Endothelial cell of umbilical vein (primary cell): ENCODE results near the gene CAPS. TPM values are rescaled to one million over a fixed set of nuclear protein-coding genes. Genes with fewer than 3 reads are reported as not detected.

Experiments used
- BruUV-seq: library from RNA; stranded (reverse); fragments of 400-500 nt; replicated peaks from 2 replicates; lab custom pipeline; 2021; lab: Mats Ljungman, UMichigan
- CTCF ChIA-PET: fragments of 300-600, 350-600 bp; sonication (Branson Sonifier 250); formaldehyde crosslinking; loops from one replicate; lab custom pipeline; 2021; ENCODE audit warnings: antibody characterized with exemption, inconsistent platforms; lab: Charles Lee
- POLR2A ChIA-PET: fragments of 300-600, 350-600 bp; sonication (Branson Sonifier 250); formaldehyde crosslinking; loops from one replicate; lab custom pipeline; 2021; ENCODE audit warnings: antibody characterized with exemption, inconsistent platforms; lab: Charles Lee
- DNase-seq: peaks from one replicate; pipeline ENCODE4 v3.0.0-alpha.2; 2011; ENCODE audit warnings: low read depth, low spot score
- FAIRE-seq: peaks from 2 replicates; lab custom pipeline; 2011; peaks lifted over from hg19 to GRCh38; lab: Jason Lieb, UNC
- H2AFZ ChIP-seq: 2 replicates; pipeline ENCODE4 v1.6.0; 2012; ENCODE audit warnings: low read depth, low read length, control low read depth, inconsistent platforms
- H3K27ac ChIP-seq: 2 replicates; pipeline ENCODE4 v1.5.1; 2011; ENCODE audit warnings: low read depth, mild to moderate bottlenecking, control low read depth, low read length, moderate library complexity; ENCODE audit not compliant: insufficient read depth
- H3K27me3 ChIP-seq, 2 experiments: 2 replicates each; pipeline versions ENCODE4 v1.6.0 to v1.6.1; 2011; ENCODE audit warnings: low read length in 2 of 2, mixed read lengths in 1 of 2; ENCODE audit not compliant: control insufficient read depth in 2 of 2, insufficient read depth in 2 of 2
- H3K36me3 ChIP-seq, 2 experiments: 2 replicates in 1 of 2; 3 replicates in 1 of 2; pipeline ENCODE4 v1.5.1; 2011; ENCODE audit warnings: low read length in 2 of 2, mild to moderate bottlenecking in 1 of 2, moderate library complexity in 1 of 2; ENCODE audit not compliant: control insufficient read depth in 2 of 2, insufficient read depth in 2 of 2; ENCODE audit errors: extremely low read depth in 1 of 2
- H3K4me1 ChIP-seq: 3 replicates; pipeline ENCODE4 v1.5.1; 2011; ENCODE audit warnings: mild to moderate bottlenecking, low read length; ENCODE audit not compliant: control insufficient read depth, insufficient read depth; ENCODE audit errors: extremely low read depth
- H3K4me2 ChIP-seq: 2 replicates; pipeline ENCODE4 v1.6.1; 2011; ENCODE audit warnings: low read length, control low read depth, mixed read lengths; ENCODE audit not compliant: insufficient read depth
- H3K4me3 ChIP-seq, 3 experiments: fragments of 200-600 bp in 1 of 3; sonication (generic), shearing (Covaris generic) in 1 of 3; replicated peaks in 1 of 3; 2 replicates each; pipeline ENCODE4 v1.5.1; 2011 to 2016; ENCODE audit warnings: control low read depth in 3 of 3, low read length in 3 of 3, mild to moderate bottlenecking in 2 of 3, inconsistent platforms in 1 of 3, low read depth in 1 of 3, moderate library complexity in 1 of 3; ENCODE audit not compliant: insufficient read depth in 1 of 3
- H3K79me2 ChIP-seq: 2 replicates; pipeline ENCODE4 v1.6.0; 2012; ENCODE audit warnings: low read length, inconsistent platforms; ENCODE audit not compliant: control insufficient read depth, insufficient read depth
- H3K9ac ChIP-seq: replicated peaks from 2 replicates; pipeline ENCODE3; 2011; ENCODE audit warnings: low read length, control low read depth; ENCODE audit not compliant: insufficient read depth; ENCODE audit errors: extremely low read depth
- H3K9me1 ChIP-seq: replicated peaks from 3 replicates; pipeline ENCODE4 v1.6.0; 2011; ENCODE audit warnings: mild to moderate bottlenecking, low read length; ENCODE audit not compliant: control insufficient read depth, insufficient read depth; ENCODE audit errors: extremely low read depth
- H3K9me3 ChIP-seq: replicated peaks from 2 replicates; pipeline ENCODE4 v1.5.1; 2012; ENCODE audit warnings: low read length, inconsistent platforms; ENCODE audit not compliant: control insufficient read depth, insufficient read depth
- H4K20me1 ChIP-seq: replicated peaks from 2 replicates; pipeline ENCODE3; 2011; ENCODE audit warnings: mild to moderate bottlenecking, low read length; ENCODE audit not compliant: control insufficient read depth, insufficient read depth; ENCODE audit errors: extremely low read depth
- EZH2 ChIP-seq: IDR thresholded peaks from 2 replicates; pipeline ENCODE4 v1.6.1; 2012; ENCODE audit warnings: borderline replicate concordance, low read depth, mild to moderate bottlenecking, moderate library complexity, low read length, inconsistent platforms; ENCODE audit not compliant: severe bottlenecking
- FOS ChIP-seq: IDR thresholded peaks from 2 replicates; pipeline ENCODE4 v1.6.1; 2011; ENCODE audit warnings: mild to moderate bottlenecking, low read length, moderate library complexity, borderline replicate concordance; ENCODE audit not compliant: insufficient read depth
- GATA2 ChIP-seq: IDR thresholded peaks from 2 replicates; pipeline ENCODE4 v1.7.0; 2011; ENCODE audit warnings: low read depth, mild to moderate bottlenecking, moderate library complexity, mixed read lengths, low read length; ENCODE audit not compliant: insufficient read length, insufficient read depth
- JUN ChIP-seq: IDR thresholded peaks from 2 replicates; pipeline ENCODE4 v1.6.1; 2011; ENCODE audit warnings: borderline replicate concordance, low read depth; ENCODE audit not compliant: insufficient read length, insufficient read depth
- MAX ChIP-seq: IDR thresholded peaks from 2 replicates; pipeline ENCODE4 v1.6.1; 2011; ENCODE audit not compliant: insufficient read depth, insufficient read length
- MYC ChIP-seq: IDR thresholded peaks from one replicate; pipeline ENCODE4 v1.6.1; 2011; ENCODE audit warnings: mild to moderate bottlenecking, low read depth, low read length
- POLR2A ChIP-seq: IDR thresholded peaks from 2 replicates; pipeline ENCODE4 v1.6.1; 2012; ENCODE audit warnings: low read depth, mild to moderate bottlenecking, control low read depth, low read length
- POLR2AphosphoS5 ChIP-seq: IDR thresholded peaks from 2 replicates; pipeline ENCODE4 v1.6.1; 2012; ENCODE audit warnings: low read depth, mild to moderate bottlenecking, control low read depth, low read length, moderate library complexity; ENCODE audit not compliant: insufficient read depth
- dilution Hi-C: fragments of 300-500 bp; cut with MboI; formaldehyde crosslinking; loops from one replicate; pipeline ENCODE4 v1.15.0; 2019; ENCODE audit warnings: low sequenced_read_pairs; ENCODE audit not compliant: extremely low pct_ligation_motif_present
- intact Hi-C: fragments of 100-400 bp; cut with micrococcal nuclease; formaldehyde crosslinking; loops from one replicate; pipeline ENCODE4 v1.10.0; 2022
- polyA plus RNA-seq, 4 experiments: library from polyadenylated mRNA; depleted of rRNA in 3 of 4; stranded (reverse) in 3 of 4; unstranded in 1 of 4; fragments of >200 nt; gene quantifications; 2 replicates each; pipeline versions ENCODE4 v1.2.1 to v1.2.3, GENCODE V29; 2011 to 2012; ENCODE audit warnings: missing spikeins in 1 of 4
- total RNA-seq: library from RNA; stranded (reverse); gene quantifications from 2 replicates; pipeline ENCODE4 v1.2.3, GENCODE V29; 2021
- TF ChIP-seq, protein P1 (sequence below), 2 donors: IDR thresholded peaks; 1 replicate in 1 of 2; 2 replicates in 1 of 2; pipeline ENCODE4 v1.5.1; 2011; ENCODE audit warnings: low read length in 2 of 2, mild to moderate bottlenecking in 2 of 2, moderate library complexity in 2 of 2, control low read depth in 1 of 2, inconsistent platforms in 1 of 2, low read depth in 1 of 2; ENCODE audit not compliant: insufficient read depth in 1 of 2; ENCODE audit errors: extremely low read depth in 1 of 2

The CAPS gene
- total and polyA plus RNA-seq, 2 donors (not counting 3 experiments of a cell fraction or from before 2014, with no cell fraction given): 6.9 to 8.9 TPM

- no peaks in the 10 kb centered on the region for H3K27me3 ChIP-seq
- intact Hi-C loops: no loop called here
- H2AFZ ChIP-seq: no peak overlapping the region
- ChIA-PET CTCF (interaction anchor here (1.3 kb wide), 1 partner anchor 101 kb away, joined by 4 read pairs; no protein-coding TSS in a partner anchor), POLR2A (no interaction called here)
- FAIRE-seq (no peak), DNase-seq (no peak)
- TF ChIP-seq GATA2 (no peak), EZH2 (no peak), FOS (no peak), MYC (no peak), POLR2AphosphoS5 (no peak), MAX (no peak), JUN (no peak), POLR2A (no peak)
- TF ChIP-seq, protein P1, sequence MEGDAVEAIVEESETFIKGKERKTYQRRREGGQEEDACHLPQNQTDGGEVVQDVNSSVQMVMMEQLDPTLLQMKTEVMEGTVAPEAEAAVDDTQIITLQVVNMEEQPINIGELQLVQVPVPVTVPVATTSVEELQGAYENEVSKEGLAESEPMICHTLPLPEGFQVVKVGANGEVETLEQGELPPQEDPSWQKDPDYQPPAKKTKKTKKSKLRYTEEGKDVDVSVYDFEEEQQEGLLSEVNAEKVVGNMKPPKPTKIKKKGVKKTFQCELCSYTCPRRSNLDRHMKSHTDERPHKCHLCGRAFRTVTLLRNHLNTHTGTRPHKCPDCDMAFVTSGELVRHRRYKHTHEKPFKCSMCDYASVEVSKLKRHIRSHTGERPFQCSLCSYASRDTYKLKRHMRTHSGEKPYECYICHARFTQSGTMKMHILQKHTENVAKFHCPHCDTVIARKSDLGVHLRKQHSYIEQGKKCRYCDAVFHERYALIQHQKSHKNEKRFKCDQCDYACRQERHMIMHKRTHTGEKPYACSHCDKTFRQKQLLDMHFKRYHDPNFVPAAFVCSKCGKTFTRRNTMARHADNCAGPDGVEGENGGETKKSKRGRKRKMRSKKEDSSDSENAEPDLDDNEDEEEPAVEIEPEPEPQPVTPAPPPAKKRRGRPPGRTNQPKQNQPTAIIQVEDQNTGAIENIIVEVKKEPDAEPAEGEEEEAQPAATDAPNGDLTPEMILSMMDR (IDR thresholded peaks at IDR 0.05; ENCODE audit: extremely low read depth in 1 of 2, insufficient read depth in 1 of 2, low read depth in 1 of 2, low read length in 2 of 2): no peak
- no peaks in the 10 kb centered on the region for H3K9me3 ChIP-seq
- no peaks in the 10 kb centered on the region for H3K79me2 ChIP-seq
- H3K36me3 ChIP-seq: peaks cover 7 to 47% of the 10 kb centered on the region in 2 experiments
- H3K9ac ChIP-seq: no peak overlapping the region
- no peaks in the 10 kb centered on the region for H3K4me1 ChIP-seq
- H3K4me2 ChIP-seq: no peak overlapping the region
- no peaks in the 10 kb centered on the region for H3K9me1 ChIP-seq
- dilution Hi-C loops: no loop called here
- H3K4me3 ChIP-seq: no peak overlapping the region
- BruUV-seq: no TSS peak
- H3K27ac ChIP-seq: no peak overlapping the region
- no peaks in the 10 kb centered on the region for H4K20me1 ChIP-seq
Observed at GRCh38 chr19:5921516-5922160, 7.6 kb downstream of the CAPS start.
